Endometrium (tissue), 2 donors: ENCODE data around the gene VDAC2.

Experiments
- FAIRE-seq: peaks from 2 replicates; lab custom pipeline; 2012; peaks lifted over from hg19 to GRCh38; lab: Jason Lieb, UNC
- donor health status: control.
- donor health status: control.

Gene VDAC2

GRCh38 chr10:75253281-75254220 is 43.0 kb downstream of the VDAC2 start:
- no peak for FAIRE-seq

DNA sequence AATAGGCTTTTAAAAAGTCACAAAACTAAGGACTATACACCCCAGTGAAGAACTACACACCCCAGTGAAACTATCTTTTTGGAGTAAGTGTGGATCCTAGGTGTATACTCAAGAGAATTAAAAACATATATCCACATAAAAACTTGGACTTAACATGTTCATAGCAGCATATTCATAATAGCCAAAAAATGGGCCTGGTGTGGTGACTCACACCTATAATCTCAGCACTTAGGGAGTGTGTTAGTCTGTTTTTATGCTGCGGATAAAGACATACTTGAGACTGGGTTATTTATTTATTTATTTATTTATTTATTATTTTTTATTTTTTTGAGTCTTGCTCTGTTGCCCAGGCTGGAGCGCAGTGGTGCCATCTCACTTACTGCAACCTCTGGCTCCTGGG is 44.1 kb downstream of the VDAC2 start:
- FAIRE-seq = no peak

DNA sequence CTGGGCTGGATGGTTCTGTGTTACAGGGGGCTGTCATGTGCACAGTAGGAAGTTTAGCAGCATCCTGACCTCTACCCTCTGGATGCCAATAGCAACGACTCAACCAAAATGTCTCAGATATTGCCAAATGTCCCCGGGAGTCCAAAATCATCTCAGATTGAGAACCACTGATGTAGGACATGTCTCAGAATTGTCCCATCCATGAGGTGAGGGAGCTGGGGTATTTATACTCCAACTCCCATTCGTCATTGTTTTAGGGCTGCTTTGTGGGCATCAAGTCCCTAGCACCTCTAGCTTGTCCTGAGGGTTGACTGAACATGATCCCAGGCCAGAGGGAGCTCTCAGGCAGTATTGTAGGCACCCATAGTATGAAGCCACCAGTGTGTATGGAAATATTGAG is 50.4 kb downstream of the VDAC2 start:
- FAIRE-seq = no peak

DNA sequence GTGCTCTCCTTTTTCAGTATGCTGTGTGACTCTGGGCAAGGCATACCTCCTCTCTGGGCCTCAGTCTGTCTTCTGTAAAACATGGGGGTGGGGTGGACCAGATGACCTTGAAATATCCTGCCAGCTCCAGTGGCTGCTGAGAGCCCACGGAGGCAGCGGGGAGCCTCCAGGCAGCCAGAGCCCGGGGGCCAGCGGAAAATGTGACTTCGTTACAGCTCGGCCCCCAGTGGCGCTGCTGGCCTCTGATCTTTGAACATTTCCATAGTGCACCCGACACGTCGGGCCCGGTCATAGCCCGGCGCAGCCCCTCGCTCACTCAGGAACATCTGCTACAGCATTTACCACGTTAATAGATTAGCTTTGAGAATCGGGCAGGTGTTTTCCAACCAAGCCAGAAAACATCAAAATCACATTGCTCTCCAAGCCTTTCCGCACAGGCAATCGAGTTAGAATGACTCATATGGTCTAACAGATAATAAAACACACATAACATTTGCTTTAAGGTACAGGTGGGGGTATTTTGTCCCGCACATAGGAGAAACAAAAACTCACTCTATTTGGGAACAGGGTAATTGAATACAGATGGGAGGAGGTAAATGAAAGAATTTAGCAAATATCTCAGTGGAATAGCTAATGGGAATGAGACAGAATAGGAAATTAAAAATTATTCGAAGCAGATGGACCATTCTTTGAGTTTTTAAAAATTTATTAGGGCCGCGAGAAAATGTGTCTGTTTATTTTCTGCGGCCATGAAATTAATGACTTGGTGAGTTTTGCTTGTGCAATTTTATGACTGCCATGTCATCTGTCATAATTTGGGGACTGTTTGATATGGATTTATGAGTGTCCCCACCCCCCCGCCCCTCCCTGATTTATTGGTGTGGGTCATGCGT is 51.5 kb downstream of the VDAC2 start:
- FAIRE-seq = peak; percentile 98

DNA sequence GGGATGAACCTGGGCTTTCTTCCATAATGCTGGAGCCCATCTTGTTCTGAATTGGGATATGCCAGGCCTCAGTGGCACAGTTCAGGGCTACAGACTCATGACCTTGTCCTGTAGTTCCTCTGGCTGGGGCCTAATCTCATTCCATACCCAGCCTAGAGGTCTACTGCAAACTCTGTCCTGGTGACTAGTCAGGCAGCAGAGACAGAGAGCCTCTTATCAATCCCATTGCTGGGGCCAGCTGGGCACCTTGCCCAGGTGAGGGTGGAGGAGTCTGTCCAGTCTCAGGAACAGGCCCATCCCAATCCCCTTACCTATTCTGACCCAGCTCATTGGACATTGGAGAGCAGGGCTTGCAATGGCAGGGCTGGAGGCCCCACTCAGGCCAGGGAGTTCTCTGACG is 53.2 kb downstream of the VDAC2 start:
- no peak for FAIRE-seq

GRCh38 chr10:75265856-75266255 is 55.3 kb downstream of the VDAC2 start:
- no peak for FAIRE-seq

GRCh38 chr10:75266945-75267344 is 56.3 kb downstream of the VDAC2 start:
- FAIRE-seq = no peak

GRCh38 chr10:75269605-75270004 is 59.0 kb downstream of the VDAC2 start:
- no peak for FAIRE-seq

DNA sequence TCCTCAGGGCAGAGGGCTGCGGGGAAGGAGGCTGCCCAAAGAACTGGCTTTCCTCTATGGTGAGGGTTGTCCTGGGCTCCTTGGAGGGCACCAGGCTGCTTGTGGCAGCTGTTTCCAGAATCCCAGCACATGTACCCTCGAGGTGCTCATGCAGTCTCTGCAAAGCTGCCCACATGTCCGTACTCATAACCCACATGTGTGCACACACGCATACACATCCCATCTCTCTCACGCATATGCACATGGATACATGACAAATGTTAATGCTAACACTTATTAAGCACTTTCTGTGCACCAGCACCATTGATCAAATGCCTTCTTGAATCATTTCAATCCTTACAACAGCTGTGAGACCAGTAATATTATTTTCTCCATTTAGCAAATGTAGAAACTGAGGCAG is 61.5 kb downstream of the VDAC2 start:
- FAIRE-seq = no peak

- no peak for FAIRE-seq
Measured at GRCh38 chr10:75272896-75273295, 62.3 kb downstream of the VDAC2 start.

DNA sequence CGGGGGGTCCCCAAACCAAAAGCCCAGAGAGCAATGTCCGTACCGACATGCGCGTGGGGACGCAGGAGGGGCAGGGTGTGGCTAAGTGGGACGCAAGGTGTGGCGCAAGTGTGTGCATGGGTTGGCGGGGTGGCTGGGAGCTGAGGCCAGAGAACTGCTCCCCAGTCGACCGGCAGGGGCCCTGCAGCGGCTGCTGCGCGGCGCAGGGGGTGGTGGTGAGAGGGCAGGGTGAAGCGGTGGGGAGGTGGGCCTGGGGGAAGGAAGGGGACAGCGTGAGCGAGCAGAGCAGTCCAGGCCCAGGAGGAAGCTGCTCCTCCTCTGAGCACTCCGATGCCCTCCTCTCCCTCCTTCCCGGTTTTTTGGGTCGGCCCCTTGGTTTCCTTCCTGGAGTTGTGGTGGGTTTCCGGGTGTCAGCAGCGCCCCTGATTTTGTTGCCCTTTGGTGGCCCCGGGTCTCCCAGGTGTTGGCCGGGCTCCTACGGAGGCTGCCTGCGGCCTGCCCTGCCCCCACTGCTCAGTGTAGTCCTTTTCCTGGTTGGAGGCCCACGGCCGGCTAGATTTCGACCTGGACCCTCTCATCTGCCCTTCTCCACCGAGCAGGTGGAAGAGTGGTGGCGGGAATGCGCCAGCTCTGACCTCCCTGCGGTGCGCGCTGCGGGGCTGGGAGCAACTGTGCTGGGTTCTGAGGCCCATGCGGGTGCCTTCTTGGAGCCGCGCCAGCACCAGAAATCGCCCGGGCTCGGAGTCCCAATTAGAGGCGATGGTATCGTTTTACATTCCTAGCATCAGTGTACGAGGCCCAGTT is 65.7 kb downstream of the VDAC2 start:
- no peak for FAIRE-seq

DNA sequence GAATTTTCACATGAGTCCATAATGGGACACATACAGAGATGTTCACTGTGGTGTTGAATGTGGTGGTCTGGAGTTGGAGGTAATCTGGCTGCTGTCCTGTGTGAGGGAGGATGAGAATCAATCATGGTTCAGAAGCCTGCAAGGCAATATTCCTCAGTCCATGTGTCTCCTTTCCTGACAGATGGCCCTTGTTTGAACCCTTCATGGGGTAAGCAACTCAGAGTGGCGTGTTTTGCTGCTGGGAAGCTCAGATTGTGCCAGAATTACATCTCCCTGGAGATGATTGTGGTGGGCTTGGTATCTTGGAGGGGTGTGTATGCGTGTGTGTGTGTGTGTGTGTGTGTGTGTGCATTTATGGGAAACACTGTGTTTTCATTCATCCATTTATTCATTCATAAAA is 69.6 kb downstream of the VDAC2 start:
- FAIRE-seq = no peak
